ENCODE results near the gene KLF16.

DNA sequence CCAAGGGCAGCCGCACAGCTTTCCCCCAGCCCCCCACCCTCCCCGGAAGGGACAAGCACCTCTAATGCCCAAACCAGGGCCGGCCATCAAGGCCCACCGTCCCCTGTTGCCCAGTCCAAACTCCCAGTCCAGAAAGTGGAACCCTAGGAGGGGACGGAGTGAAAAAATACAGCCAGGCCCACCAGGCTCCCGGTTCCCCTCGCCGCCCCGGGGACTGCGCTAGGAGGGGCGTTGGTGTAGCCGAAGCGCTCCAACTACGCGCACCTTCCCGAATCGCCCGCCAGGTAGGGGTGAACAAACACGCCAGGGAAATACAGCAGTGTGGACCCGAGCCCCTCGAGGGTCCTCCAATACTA is 1.3 kb downstream of the KLF16 start:
- TF ChIP-seq, protein P1, sequence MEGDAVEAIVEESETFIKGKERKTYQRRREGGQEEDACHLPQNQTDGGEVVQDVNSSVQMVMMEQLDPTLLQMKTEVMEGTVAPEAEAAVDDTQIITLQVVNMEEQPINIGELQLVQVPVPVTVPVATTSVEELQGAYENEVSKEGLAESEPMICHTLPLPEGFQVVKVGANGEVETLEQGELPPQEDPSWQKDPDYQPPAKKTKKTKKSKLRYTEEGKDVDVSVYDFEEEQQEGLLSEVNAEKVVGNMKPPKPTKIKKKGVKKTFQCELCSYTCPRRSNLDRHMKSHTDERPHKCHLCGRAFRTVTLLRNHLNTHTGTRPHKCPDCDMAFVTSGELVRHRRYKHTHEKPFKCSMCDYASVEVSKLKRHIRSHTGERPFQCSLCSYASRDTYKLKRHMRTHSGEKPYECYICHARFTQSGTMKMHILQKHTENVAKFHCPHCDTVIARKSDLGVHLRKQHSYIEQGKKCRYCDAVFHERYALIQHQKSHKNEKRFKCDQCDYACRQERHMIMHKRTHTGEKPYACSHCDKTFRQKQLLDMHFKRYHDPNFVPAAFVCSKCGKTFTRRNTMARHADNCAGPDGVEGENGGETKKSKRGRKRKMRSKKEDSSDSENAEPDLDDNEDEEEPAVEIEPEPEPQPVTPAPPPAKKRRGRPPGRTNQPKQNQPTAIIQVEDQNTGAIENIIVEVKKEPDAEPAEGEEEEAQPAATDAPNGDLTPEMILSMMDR (IDR thresholded peaks at IDR 0.05) = no peak
- no peak for TF ChIP-seq POLR2A (IDR thresholded peaks at IDR 0.05)

All from testis (tissue), 2 donors.